Astrocyte (in vitro differentiated cells and primary cell): ENCODE data around the gene GID8. TPM values are rescaled to one million over a fixed set of nuclear protein-coding genes. Genes with fewer than 3 reads are reported as not detected.

ENCODE experiments used
- DNase-seq: peaks from one replicate; pipeline ENCODE4 v3.0.0-alpha.2; 2010; ENCODE audit warnings: low read depth
- FAIRE-seq: peaks from 2 replicates; lab custom pipeline; 2011; peaks lifted over from hg19 to GRCh38; lab: Jason Lieb, UNC
- H2AFZ ChIP-seq: 2 replicates; pipeline ENCODE4 v1.6.0; 2012; ENCODE audit warnings: low read depth, low read length, inconsistent platforms
- H3K27ac ChIP-seq: 2 replicates; pipeline ENCODE4 v1.5.1; 2011; ENCODE audit warnings: low read depth, low read length, inconsistent platforms
- H3K27me3 ChIP-seq: 2 replicates; pipeline ENCODE4 v1.6.0; 2011; ENCODE audit warnings: low read length, inconsistent platforms; ENCODE audit not compliant: insufficient read depth
- H3K36me3 ChIP-seq: 2 replicates; pipeline ENCODE4 v1.5.1; 2011; ENCODE audit warnings: low read length, inconsistent platforms; ENCODE audit not compliant: insufficient read depth
- H3K4me1 ChIP-seq: 2 replicates; pipeline ENCODE4 v1.5.1; 2011; ENCODE audit warnings: low read length, inconsistent platforms; ENCODE audit not compliant: insufficient read depth
- H3K4me2 ChIP-seq: 2 replicates; pipeline ENCODE4 v1.6.0; 2012; ENCODE audit warnings: low read length, inconsistent platforms
- H3K4me3 ChIP-seq: 2 replicates; pipeline ENCODE4 v1.5.1; 2011; ENCODE audit warnings: low read depth, mild to moderate bottlenecking, low read length, inconsistent platforms; ENCODE audit not compliant: insufficient read depth
- H3K79me2 ChIP-seq: 2 replicates; pipeline ENCODE4 v1.6.0; 2012; ENCODE audit warnings: mild to moderate bottlenecking, low read length, inconsistent platforms; ENCODE audit not compliant: insufficient read depth
- H3K9ac ChIP-seq: 2 replicates; pipeline ENCODE4 v1.6.0; 2012; ENCODE audit warnings: mild to moderate bottlenecking, low read length, inconsistent platforms
- H3K9me3 ChIP-seq: 2 replicates; pipeline ENCODE4 v1.5.1; 2012; ENCODE audit warnings: low read depth, mild to moderate bottlenecking, low read length, inconsistent platforms; ENCODE audit not compliant: insufficient read depth
- H4K20me1 ChIP-seq: 2 replicates; pipeline ENCODE4 v1.6.0; 2012; ENCODE audit warnings: low read length, inconsistent platforms; ENCODE audit not compliant: insufficient read depth
- H3K27ac Mint-ChIP-seq: one replicate; pipeline ENCODE4 v1.8.0; 2021; ENCODE audit warnings: mild to moderate bottlenecking, mixed read lengths; ENCODE audit not compliant: unreplicated experiment
- H3K27me3 Mint-ChIP-seq: one replicate; pipeline ENCODE4 v1.8.0; 2021; ENCODE audit warnings: low read depth, mixed read lengths; ENCODE audit not compliant: unreplicated experiment
- H3K36me3 Mint-ChIP-seq: one replicate; pipeline ENCODE4 v1.8.0; 2021; ENCODE audit warnings: low read depth, mixed read lengths; ENCODE audit not compliant: unreplicated experiment
- H3K4me1 Mint-ChIP-seq: one replicate; pipeline ENCODE4 v1.8.0; 2021; ENCODE audit warnings: low read depth, mixed read lengths; ENCODE audit not compliant: unreplicated experiment
- H3K4me3 Mint-ChIP-seq: one replicate; pipeline ENCODE4 v1.8.0; 2021; ENCODE audit warnings: mild to moderate bottlenecking, moderate library complexity, mixed read lengths; ENCODE audit not compliant: unreplicated experiment
- H3K9me3 Mint-ChIP-seq: one replicate; pipeline ENCODE4 v1.8.0; 2021; ENCODE audit warnings: mild to moderate bottlenecking, mixed read lengths; ENCODE audit not compliant: unreplicated experiment
- EZH2 ChIP-seq: IDR thresholded peaks from 2 replicates; pipeline ENCODE4 v1.6.1; 2012; ENCODE audit warnings: mild to moderate bottlenecking, low read length, inconsistent platforms; ENCODE audit not compliant: insufficient read depth
- total RNA-seq: library from RNA; stranded (reverse); gene quantifications from 2 replicates; pipeline ENCODE4 v1.2.1, GENCODE V29; 2021
- TF ChIP-seq, protein P1 (sequence below): IDR thresholded peaks from 2 replicates; pipeline ENCODE4 v1.5.1; 2011; ENCODE audit warnings: low read depth, mild to moderate bottlenecking, inconsistent platforms, low read length, moderate library complexity; ENCODE audit not compliant: insufficient read depth

The GID8 gene
- total RNA-seq, 1 donor from 2014 or later, result 37.1 TPM

DNA sequence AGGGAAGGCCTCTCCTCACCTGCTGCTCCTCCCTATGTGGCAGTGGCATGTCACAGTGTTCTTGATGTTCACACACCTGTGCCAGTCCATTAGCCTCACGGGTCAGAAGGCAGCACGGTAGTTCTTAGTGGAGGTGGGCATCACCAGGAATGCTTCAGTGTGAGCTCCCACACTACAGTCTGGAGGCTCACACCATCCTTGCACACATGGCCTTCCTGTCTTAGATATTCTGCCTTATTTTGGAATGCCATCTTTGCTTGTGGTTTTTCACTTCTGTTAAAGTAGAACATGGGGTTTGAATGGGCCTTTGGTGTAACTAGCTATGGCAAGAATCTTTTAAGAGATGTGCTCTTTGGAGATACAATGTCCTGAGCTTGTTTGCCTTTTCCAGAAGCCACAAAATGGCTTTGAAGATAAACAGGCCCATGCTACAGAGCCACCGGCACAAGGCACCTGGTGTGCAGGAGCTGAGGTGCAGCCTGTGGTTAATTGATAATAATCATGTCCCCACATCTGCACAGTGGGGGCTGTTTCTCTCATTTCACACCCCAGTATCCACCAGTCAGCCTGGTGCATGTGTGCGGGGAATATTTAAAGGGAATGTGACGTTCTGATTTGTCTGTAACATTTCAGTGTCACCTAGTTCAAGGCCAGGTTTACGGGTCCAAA lies 11.3 kb downstream of the GID8 start:
- no peak overlapping the region for H3K27ac ChIP-seq
- Mint-ChIP-seq H3K9me3 (peaks cover 2% of the 10 kb centered on the region), H3K27ac (no peak overlapping the region), H3K27me3 (no peaks in the 10 kb centered on the region), H3K36me3 (peaks cover 48% of the 10 kb centered on the region), H3K4me1 (no peaks in the 10 kb centered on the region), H3K4me3 (no peak overlapping the region)
- H3K4me1 ChIP-seq, result peaks cover 7% of the 10 kb centered on the region
- DNase-seq, result no peak
- no peak overlapping the region for H3K4me3 ChIP-seq
- no peaks in the 10 kb centered on the region for H3K27me3 ChIP-seq
- no peak overlapping the region for H3K9ac ChIP-seq
- H3K9me3 ChIP-seq, result peaks cover 4% of the 10 kb centered on the region
- FAIRE-seq, result no peak
- no peak overlapping the region for H2AFZ ChIP-seq
- H3K36me3 ChIP-seq, result peaks cover 28% of the 10 kb centered on the region
- TF ChIP-seq, protein P1, sequence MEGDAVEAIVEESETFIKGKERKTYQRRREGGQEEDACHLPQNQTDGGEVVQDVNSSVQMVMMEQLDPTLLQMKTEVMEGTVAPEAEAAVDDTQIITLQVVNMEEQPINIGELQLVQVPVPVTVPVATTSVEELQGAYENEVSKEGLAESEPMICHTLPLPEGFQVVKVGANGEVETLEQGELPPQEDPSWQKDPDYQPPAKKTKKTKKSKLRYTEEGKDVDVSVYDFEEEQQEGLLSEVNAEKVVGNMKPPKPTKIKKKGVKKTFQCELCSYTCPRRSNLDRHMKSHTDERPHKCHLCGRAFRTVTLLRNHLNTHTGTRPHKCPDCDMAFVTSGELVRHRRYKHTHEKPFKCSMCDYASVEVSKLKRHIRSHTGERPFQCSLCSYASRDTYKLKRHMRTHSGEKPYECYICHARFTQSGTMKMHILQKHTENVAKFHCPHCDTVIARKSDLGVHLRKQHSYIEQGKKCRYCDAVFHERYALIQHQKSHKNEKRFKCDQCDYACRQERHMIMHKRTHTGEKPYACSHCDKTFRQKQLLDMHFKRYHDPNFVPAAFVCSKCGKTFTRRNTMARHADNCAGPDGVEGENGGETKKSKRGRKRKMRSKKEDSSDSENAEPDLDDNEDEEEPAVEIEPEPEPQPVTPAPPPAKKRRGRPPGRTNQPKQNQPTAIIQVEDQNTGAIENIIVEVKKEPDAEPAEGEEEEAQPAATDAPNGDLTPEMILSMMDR, result no peak
- TF ChIP-seq EZH2, result no peak
- H4K20me1 ChIP-seq, result peaks cover 42% of the 10 kb centered on the region
- H3K4me2 ChIP-seq, result no peak overlapping the region
- peaks cover 20% of the 10 kb centered on the region for H3K79me2 ChIP-seq

DNA sequence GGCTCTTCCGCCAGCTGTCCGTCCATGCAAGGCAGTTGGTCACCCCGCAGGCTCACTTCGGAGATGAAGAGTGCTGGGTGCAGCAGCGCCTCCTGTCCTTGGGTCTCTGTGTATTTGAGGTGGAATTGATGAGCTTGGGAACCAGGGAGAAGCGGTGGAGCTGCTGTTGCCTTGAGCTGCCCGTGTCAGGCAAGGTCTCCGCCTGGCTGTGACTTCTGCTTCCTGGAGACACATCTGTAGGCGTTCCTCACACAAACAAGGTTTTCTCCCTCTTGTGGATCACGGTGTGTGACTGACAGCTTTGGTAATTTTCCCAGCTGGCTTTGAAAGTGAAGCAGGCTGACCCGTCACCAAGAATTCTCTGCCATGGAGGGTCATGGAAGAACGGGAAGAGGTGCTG lies 12.0 kb downstream of the GID8 start:
- Histone ChIP-seq H3K27ac (no peak overlapping the region), H3K4me1 (peaks cover 7% of the 10 kb centered on the region), H3K4me3 (no peak overlapping the region), H3K9me3 (peaks cover 4% of the 10 kb centered on the region), H3K9ac (no peak overlapping the region), H3K79me2 (peaks cover 20% of the 10 kb centered on the region), H3K27me3 (no peaks in the 10 kb centered on the region), H4K20me1 (peaks cover 38% of the 10 kb centered on the region), H3K4me2 (no peak overlapping the region), H3K36me3 (peaks cover 24% of the 10 kb centered on the region), H2AFZ (no peak overlapping the region)
- FAIRE-seq, result no peak
- no peak overlapping the region for H3K27ac Mint-ChIP-seq
- H3K27me3 Mint-ChIP-seq, result no peaks in the 10 kb centered on the region
- TF ChIP-seq, protein P1, result no peak
- TF ChIP-seq EZH2, result no peak
- peaks cover 45% of the 10 kb centered on the region for H3K36me3 Mint-ChIP-seq
- no peak for DNase-seq
- H3K9me3 Mint-ChIP-seq, result peaks cover 2% of the 10 kb centered on the region
- no peak overlapping the region for H3K4me3 Mint-ChIP-seq
- H3K4me1 Mint-ChIP-seq, result no peaks in the 10 kb centered on the region

DNA sequence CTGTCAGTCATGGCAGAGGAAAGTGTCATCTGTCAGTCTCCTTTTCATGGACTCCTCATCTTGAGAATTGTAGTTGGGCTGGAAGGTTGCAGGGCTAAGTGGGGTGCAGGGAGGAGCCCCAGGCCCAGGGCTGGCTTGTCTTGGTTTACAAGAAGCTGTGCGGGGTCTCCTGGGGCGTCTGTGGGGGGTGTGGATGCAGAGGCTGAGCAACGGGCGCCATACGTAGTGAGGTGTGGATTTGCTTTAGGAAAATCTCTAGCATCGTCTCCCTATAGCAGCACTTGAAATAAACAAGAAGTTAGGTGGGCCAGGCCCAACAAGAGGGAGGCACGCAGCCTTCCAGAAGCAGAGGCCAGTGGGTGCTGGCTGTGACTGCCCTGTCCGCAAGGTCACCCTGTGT lies 12.8 kb downstream of the GID8 start:
- no peak overlapping the region for H2AFZ ChIP-seq
- no peak overlapping the region for H3K9ac ChIP-seq
- H3K36me3 ChIP-seq, result peaks cover 19% of the 10 kb centered on the region
- H3K4me3 ChIP-seq, result no peak overlapping the region
- peaks cover 4% of the 10 kb centered on the region for H3K9me3 ChIP-seq
- Mint-ChIP-seq H3K36me3 (peaks cover 40% of the 10 kb centered on the region), H3K27ac (no peak overlapping the region), H3K4me1 (no peaks in the 10 kb centered on the region), H3K4me3 (no peak overlapping the region), H3K27me3 (no peaks in the 10 kb centered on the region), H3K9me3 (peaks cover 2% of the 10 kb centered on the region)
- TF ChIP-seq, protein P1, result no peak
- TF ChIP-seq EZH2, result no peak
- peaks cover 34% of the 10 kb centered on the region for H4K20me1 ChIP-seq
- FAIRE-seq (no peak), DNase-seq (no peak)
- H3K4me1 ChIP-seq, result peaks cover 7% of the 10 kb centered on the region
- H3K27me3 ChIP-seq, result no peaks in the 10 kb centered on the region
- H3K27ac ChIP-seq, result no peak overlapping the region
- H3K79me2 ChIP-seq, result peaks cover 19% of the 10 kb centered on the region
- H3K4me2 ChIP-seq, result no peak overlapping the region
